Activated CD8-positive, alpha-beta memory T cell treated with anti-CD3 and anti-CD28 coated beads, Interleukin-2, amount 50 U/mL, for 1 hour (primary cell): ENCODE results near the gene SYNDIG1.

Experiments used
- DNase-seq: peaks from one replicate; pipeline ENCODE4 v3.0.0-alpha.2; 2020; ENCODE audit errors: extremely low read depth

The SYNDIG1 gene

GRCh38 chr20:24672886-24673677 is 203.7 kb downstream of the SYNDIG1 start:
- no peak for DNase-seq

- no peak for DNase-seq
Measured at GRCh38 chr20:24673678-24674570, 204.5 kb downstream of the SYNDIG1 start.

- no peak for DNase-seq
Measured at GRCh38 chr20:24674921-24675605, 205.6 kb downstream of the SYNDIG1 start.

GRCh38 chr20:24675651-24676352 is 206.4 kb downstream of the SYNDIG1 start:
- no peak for DNase-seq

GRCh38 chr20:24676353-24676977 is 207.0 kb downstream of the SYNDIG1 start:
- DNase-seq = no peak

- no peak for DNase-seq
Measured at GRCh38 chr20:24676978-24677370, 207.5 kb downstream of the SYNDIG1 start.

GRCh38 chr20:24677626-24678315 is 208.3 kb downstream of the SYNDIG1 start:
- no peak for DNase-seq

GRCh38 chr20:24678351-24679106 is 209.1 kb downstream of the SYNDIG1 start:
- no peak for DNase-seq

GRCh38 chr20:24679448-24680047 is 210.1 kb downstream of the SYNDIG1 start:
- DNase-seq = no peak

GRCh38 chr20:24681634-24682495 is 212.4 kb downstream of the SYNDIG1 start:
- DNase-seq = no peak

- DNase-seq = no peak
Measured at GRCh38 chr20:24682496-24682985, 213.1 kb downstream of the SYNDIG1 start.

- DNase-seq = no peak
Measured at GRCh38 chr20:24683676-24684075, 214.2 kb downstream of the SYNDIG1 start.

- no peak for DNase-seq
Measured at GRCh38 chr20:24684421-24684871, 215.0 kb downstream of the SYNDIG1 start.

- DNase-seq = no peak
Measured at GRCh38 chr20:24684956-24685691, 215.7 kb downstream of the SYNDIG1 start.

GRCh38 chr20:24685736-24686135 is 216.3 kb downstream of the SYNDIG1 start:
- no peak for DNase-seq

GRCh38 chr20:24686156-24686555 is 216.7 kb downstream of the SYNDIG1 start:
- DNase-seq = no peak

GRCh38 chr20:24690408-24690807 is 221.0 kb downstream of the SYNDIG1 start:
- no peak for DNase-seq
